ENCODE measurements around the gene TXNDC11.

TXNDC11 gene

DNA sequence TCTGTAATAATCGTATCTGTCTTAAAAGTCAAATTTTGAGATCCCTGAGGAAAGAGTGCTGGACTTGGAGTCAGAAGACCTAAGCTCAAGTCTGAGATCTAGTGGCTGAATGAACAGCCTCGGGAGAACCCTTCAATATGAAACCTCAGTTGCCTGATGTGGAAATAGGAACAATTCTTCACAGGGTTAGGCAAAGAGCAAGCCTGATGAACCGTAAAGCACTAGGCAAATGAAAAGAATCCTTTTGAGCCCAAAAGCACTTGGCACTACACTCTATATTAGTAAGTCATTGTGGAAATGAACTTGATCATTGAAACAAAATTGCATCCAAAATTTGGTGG, 20.2 kb downstream of the TXNDC11 start:
- no peak for DNase-seq (ENCODE audit: low spot score)

DNA sequence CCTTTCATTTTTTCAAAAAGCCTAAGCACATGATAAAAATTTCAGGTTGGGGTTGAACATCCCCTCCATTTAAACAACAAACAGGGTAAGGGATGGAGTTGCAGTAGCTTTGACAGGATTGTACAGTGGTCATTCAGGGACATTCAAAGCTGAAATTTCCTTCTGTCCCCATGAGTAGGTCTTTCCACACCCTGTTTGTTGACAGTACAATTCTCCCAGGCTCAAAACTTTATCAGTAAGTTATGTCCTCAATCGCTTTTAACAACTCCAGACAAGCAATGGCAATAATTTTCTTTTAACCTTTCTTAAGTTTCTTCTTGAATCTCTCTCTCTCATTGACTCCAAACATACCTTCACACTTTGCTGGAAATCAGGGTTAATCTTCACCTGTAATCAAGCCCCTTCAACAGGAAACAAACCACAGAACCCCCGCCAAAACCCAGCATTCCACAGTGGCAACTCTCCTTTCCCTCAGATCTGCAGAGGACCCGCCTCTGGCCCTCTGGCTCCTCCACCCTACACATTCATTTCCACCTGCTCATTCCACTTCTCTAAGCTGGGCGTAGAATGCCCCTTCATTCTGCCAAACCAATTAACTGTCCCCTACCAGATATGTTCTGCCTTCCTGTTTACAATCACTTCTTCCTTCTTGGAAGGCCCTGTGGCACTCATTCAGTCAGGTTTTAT, 20.7 kb downstream of the TXNDC11 start:
- DNase-seq (ENCODE audit: low spot score), result no peak

DNA sequence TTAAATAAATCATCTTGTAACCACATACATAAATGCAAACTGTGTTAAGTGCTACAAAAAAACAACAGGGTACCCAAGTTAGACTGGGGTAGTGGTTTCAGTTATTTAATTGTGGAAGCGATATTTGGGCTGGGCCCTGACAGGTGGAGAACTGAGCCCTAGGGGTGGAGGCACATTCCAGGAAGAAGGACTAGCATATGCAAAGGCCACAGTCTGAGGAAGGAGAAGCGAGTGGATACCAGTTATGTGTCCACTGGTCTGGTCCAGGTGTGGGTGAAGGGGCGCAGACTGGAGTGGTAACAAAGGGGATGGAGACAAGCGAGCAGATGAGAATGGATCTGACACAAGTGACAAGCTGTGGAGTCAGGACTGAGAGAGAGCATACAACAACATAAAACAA, 22.9 kb downstream of the TXNDC11 start:
- no peak for DNase-seq (ENCODE audit: low spot score)

DNA sequence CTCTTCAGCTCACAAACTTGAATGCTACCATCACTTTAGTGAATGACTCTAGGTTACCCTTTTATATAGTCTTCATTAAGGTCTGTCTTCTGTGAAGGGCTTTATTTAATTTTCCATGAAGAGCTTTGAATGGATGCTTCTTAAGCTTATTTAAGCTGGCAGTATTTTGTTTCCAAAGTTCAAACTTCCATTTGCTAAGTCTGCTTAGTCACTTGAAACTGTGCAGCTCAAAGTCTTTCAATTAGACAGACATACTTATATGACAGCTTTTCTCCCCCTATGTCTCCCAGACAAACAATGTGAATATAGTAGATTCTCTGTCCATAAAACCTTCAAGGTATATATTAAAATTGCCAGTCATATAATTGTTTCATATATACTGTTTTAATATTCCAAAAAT, 23.5 kb downstream of the TXNDC11 start:
- DNase-seq (ENCODE audit: low spot score), result no peak

DNA sequence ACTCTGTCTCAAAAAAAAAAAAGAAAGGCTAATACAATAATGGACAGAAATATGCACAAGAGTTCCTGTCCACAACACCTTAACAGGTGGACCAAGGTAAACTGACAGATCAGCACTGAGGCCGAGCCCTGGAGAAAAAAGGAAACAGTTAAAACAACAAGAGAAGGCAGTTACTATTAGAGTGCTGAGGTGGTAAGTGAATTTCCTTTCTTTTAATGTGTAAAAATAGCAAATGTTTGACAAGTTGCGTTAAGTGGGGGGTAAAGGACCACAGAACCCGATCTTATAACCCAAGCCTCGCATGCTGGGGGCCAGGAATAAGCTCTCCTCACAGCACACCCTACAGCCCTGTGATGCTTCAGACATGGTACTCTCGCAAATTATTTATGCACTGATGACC, 24.8 kb downstream of the TXNDC11 start:
- DNase-seq (ENCODE audit: low spot score), result no peak

DNA sequence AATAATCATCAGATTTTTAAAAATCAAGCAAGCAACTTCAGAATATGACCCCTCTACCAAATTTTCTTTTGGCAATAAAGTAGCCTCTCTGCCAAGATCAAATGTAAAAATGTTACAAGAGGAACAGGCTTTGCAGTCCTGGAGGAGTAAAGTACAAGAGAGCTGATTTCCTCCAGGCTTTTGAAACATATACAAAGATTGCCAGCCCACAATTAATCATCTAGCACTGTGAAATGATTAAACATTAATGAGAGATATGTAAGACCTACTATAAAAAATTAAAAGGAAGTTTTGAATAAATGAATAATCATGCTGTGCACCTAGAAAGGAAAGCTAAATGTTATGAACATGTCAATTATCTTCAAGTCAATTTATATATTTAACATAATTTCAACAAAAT, 26.3 kb downstream of the TXNDC11 start:
- no peak for DNase-seq (ENCODE audit: low spot score)

DNA sequence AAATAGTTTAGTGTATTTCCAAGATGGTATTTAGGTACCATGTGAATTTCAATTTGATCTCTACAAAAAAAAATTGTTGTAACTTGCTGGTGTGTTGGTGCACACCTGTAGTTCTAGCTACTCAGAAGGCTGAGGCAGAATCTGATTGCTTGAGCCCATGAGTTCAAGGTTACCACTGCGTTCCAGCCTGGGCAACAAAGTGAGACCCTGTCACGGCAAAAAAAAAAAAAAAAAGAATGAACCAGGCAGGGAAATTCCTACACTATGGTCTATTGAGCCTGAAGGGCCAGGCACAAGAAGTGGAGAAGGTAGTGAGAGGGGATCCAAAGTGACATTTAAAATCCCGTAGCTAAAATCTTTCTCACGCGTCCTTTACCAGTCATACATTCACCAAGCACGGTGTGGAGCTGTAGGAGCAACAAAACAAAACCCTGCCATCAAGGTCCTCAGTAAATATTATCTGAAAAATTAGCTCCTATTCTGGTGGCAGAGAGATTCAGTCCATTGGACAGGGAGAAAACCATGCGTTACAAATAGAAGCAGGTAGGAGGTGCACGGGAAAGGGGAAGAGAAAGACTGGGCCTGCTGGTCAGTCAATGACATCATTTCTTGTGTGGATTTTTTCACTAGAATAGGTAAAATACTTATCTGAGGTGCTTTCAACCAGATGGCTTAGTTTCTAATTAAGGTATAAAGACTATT, 27.3 kb downstream of the TXNDC11 start:
- DNase-seq (ENCODE audit: low spot score), result no peak

DNA sequence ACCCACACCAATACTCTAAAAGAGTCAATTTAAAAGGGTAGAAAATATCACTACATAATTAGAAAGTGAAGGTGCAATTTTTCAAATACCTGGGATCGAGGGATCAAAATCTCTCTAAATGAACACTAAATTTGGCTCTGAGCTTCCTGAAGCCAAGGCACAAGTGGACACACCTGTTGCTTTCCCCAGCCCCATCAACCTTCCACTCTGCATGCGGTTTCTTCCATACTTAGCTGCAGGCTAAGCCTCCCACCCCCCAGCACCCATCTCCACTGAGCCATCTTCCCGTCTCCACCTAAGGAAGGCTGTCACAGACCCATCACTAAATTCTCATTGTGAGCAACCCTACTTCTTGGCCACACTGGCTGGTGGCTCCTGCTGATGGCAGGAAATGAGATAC, 30.5 kb downstream of the TXNDC11 start:
- DNase-seq (ENCODE audit: low spot score), result no peak

DNA sequence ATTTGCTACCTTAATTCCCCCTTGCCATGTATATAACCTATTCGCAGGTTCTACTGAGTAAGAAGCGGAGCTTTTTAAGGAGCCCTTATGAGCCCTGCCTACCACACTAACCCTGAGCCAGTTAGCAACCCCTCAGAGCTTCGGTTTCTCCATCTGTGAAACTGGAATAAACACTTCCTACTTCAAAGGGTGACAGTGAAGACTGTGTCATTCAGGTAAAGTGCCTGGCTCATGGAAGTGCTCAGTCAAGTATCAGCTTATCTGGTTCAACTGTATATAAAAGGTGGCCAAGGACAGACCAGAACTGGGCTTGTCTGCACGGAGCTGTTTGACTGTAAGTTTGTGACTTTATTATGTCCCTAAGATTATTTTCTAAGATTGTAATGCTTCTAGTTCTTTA, 31.0 kb downstream of the TXNDC11 start:
- DNase-seq (ENCODE audit: low spot score), result no peak

DNA sequence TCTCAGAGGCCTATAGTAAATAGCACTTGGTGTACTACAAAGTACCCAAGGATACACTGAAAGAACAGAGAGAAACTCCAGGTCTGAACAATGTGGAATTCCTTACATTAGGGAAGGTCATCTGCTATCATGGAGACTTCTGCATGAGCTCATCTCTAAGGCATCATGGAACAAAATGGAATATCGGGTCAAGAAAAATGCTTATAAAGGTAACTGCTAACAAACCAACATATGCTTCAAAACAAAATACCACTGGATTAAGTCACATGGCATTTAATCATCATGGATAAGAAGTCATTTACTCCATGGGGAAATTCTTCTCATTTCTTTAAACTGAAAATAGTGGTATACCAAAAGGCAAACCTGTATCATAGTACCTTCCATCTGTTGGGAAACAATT, 34.2 kb downstream of the TXNDC11 start:
- no peak for DNase-seq (ENCODE audit: low spot score)

DNA sequence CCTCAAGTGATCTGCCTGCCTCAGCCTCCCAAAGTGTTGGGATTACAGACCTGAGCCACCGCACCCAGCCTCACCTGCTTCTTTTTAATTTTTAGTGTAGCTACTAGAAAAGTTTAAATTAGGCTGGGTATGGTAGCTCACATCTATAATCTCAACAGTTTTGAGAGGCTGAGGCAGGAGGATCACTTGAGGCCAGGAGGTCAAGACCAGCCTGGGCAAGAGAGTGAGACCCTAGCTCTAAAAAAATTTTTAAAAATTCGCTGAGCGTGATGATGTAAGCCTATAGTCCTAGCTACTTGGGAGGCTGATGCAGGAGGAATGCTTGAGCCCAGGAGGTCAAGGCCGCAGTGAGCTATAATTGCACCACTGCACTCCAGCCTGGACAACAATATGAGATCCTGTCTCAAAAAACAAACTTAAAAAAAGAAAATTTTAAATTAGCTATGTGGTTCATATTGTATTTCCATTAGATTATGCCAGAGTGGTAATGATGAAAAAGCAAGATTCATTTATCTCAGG, 34.9 kb downstream of the TXNDC11 start:
- DNase-seq (ENCODE audit: low spot score), result no peak

DNA sequence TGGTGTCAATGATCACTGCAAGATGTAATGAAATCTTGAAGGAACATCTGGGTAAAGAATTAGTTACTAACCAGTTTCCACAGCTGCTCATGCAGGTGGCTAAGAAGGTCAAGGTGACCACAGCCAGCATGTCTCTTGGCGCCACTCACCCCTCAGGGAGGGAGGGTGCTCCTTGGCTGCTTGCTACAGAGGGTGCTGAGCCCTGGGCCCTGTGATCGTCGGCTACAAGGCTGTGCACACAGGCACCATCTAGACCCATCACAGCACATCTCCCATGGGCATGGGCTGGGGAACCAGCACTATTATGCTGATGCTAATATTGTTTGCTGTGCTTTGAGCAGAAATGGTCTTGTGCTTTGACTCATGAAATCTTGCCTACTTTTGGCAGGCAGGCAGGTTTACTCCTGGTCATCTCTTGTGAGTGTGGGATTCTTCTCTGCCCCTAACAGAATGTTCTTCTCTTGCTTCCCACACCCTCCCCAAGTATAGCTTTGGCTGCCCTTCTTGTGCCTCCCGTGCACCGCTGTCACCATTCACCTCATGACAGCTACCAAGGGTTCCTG, 36.4 kb downstream of the TXNDC11 start:
- no peak for DNase-seq (ENCODE audit: low spot score)

DNA sequence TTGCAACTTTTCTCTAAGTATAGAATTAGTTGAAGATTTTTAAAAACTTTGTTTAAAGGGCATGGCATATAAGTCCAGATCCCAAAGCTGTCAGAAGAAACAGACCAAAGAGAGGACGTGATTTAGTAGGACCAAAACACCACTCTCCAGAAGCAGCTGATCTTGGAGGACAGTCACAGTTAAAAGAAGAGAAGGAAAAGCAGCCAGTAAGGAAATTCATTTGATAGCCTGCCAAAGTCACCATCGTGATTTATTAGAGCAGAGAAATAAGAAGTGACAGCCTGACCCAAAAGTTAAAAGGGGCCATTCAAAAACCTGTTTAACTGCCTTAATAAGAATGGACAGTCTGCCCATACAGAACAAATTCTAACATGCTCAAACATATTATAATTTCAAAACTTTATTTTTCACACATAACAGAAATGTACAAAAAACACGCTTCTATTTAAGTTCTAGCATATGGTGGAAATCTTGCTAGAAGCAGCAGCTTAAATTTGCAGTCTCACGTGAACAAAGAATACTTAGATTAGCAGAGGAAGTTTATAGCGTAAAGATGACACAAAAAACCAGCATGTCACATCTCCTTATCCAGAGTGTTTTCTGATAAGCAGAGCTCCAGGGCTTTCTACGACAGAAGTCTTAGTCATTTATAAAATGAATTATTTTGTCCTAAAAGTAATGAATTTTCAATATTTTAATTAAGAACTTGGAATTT, 37.2 kb downstream of the TXNDC11 start:
- no peak for DNase-seq (ENCODE audit: low spot score)

DNA sequence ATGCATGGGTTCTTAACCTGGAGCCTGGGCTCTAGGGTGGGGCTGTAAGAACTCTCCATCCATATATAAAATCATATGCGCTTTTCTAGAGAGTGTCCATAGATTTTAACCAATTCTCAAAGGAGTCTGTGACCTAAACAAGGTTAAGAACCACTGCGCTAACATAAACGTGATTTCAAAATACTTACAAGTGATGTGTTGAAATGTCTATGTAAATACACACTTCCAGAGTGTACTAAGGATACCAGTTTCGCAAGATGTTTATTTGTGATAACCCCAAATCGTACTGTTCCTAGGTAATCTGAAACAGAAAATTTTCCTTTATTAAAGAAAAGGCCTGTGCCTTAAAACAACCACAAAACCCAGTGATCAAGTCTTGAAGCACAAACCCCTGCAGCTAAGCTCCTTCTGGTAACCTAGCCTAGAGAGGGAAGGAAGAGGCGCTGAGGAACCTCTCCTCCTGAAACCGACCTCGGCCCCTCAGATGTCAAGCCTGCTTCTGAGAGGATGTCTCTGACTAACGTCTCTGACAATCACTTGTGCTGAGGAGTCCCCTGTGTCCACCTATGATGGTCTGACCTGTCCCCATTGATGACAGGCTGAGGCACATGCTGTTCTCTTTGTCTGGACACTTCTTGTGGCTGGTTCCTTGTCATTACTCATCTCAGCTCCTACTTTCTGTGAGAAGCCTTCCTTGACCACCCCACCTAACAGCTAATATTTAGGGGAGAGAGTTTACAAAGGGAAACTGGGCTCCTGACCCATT, 42.2 kb downstream of the TXNDC11 start:
- no peak for DNase-seq (ENCODE audit: low spot score)

DNA sequence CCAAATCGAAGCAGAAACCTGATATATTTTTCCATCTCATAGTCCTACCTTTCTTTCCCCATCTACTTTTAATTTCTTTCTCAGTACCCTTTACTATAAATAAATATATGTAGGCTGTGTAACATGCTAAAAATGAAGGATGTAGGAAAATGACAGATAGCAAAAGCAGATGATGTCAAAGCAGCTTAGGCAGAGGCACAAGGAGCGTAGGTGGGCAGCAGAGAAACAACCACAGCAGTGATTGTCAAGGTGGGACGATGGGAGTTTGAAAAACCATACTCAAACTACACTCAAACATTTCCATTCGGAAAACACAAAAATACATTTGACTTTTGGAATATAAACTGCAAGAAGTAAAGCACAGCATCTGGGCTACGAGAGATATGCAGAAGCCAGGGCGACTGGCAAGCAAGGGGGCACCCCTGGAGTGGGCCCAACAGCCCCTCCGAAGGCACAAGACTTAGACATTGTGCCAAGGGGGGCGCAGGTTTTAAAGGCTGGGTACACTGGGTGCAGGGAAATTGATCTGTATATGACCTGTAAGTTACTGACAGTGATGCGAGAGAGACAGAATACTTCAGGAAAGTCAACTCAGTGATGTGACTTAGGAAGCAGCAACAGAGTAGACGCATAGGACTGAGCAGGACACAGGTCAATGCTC, 43.3 kb downstream of the TXNDC11 start:
- no peak for DNase-seq (ENCODE audit: low spot score)

DNA sequence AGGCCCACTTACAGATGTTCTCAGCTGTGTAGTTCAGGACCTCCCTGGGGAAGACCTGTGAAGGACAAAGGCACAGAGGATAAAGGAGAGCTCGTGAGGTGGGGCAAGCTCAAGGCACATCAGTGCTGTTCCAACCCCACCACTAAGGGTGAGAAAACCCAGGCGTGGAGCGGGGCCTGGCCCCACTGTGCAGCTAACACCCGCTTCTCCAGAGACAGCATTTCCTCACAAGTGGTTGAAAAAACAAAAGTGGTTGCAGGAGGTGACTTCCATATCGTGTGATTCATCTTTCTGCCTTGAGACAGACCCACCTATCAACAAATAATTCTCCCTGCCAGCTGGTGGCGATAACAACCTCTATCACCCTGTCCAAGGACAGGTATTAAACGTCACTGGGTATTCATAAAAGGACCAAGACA, 44.4 kb downstream of the TXNDC11 start:
- no peak for DNase-seq (ENCODE audit: low spot score)

DNA sequence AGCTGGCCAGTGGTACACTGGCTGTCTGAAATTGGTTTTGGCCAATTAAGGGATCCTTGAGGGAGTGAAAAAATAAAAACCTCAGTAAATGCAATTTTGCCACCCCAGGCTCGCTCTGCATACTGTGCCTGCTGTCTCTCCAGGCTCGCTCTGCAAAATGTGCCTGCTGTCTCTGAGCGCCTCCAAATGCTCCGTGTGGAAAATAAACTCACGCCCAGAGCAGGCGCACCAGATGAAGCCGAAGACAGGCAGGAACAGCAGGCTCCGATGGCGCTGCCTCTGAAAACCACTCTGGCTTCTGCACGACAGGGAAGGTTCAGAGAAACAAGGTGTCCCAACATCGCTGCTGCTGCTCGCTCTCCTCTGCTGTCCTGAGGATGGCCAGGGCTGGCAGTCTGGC, 45.3 kb downstream of the TXNDC11 start:
- no peak for DNase-seq (ENCODE audit: low spot score)

DNA sequence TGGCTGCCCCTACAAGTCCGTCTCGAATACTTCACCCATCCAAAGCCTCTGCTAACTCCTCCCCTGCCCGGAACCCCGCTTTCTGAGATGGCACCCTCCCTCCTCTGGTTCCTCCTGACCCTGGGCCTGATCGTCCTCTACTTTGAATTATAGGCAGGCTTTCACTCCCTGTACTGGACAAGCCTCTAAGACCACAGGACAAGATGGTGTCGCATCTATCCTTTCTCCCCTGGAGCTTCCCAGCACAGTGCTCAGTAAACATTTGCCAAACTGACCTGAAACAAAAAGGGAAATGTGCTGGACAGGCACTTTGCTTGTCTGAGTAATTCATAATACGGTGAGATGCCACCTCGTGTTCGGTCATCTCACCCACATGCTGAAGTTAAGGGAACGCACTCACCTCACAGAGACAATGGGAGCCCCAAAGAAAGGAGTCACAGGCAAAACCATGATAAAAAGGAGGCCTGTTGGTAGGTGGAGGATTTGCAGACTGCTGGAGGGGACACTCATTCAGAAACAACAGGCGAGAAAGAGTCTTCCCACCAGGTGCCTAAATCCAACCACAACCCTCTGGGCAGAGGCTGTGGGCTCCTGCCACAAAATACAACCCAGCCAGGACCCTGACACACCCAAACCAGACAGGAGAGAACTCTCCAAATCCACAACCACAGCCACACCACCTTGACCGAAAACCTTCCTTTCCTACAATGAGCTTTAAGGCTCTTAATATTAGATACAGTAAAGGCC, 46.2 kb downstream of the TXNDC11 start:
- DNase-seq (ENCODE audit: low spot score), result no peak

DNA sequence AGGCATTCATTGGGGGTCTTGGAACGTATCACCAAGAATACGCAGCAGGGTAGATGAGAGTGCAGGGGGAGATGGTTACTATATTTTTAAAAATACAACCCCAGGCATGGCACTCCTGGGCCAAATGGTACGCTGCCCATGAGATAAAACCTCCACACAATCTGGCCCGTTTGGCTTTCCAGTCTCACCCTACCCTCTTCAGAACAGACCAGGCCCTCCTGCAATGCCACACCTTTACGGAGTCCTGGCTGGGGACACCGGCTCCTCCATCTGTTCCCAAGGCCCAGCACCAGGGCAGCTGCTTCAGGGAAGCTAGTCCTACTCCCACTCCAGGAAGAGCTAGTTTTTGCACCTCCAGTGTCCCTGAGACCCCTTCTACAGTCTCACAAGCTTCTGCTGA, 50.0 kb downstream of the TXNDC11 start:
- no peak for DNase-seq (ENCODE audit: low spot score)

DNA sequence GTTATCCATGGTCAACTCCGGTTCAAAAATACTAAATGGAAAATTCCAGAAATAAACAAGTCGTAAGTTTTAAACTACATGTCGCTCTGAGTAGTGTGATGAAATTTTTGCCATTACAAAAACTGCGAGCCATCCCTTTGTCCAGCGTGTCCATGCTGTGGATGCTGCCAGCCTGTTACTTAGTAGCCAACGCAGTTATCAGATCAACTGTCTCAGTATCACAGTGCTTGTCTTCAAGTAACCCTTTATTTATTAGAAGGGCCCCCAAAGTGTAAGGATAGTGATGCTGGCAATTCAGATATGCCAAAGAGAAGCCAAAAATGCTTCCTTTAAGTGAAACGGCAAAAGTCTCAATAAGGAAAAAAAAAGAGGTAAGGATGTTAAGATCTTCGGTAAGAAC, 50.5 kb downstream of the TXNDC11 start:
- DNase-seq (ENCODE audit: low spot score), result no peak
